Measurements from ENCODE around the gene C1orf232.

C1orf232 gene

DNA sequence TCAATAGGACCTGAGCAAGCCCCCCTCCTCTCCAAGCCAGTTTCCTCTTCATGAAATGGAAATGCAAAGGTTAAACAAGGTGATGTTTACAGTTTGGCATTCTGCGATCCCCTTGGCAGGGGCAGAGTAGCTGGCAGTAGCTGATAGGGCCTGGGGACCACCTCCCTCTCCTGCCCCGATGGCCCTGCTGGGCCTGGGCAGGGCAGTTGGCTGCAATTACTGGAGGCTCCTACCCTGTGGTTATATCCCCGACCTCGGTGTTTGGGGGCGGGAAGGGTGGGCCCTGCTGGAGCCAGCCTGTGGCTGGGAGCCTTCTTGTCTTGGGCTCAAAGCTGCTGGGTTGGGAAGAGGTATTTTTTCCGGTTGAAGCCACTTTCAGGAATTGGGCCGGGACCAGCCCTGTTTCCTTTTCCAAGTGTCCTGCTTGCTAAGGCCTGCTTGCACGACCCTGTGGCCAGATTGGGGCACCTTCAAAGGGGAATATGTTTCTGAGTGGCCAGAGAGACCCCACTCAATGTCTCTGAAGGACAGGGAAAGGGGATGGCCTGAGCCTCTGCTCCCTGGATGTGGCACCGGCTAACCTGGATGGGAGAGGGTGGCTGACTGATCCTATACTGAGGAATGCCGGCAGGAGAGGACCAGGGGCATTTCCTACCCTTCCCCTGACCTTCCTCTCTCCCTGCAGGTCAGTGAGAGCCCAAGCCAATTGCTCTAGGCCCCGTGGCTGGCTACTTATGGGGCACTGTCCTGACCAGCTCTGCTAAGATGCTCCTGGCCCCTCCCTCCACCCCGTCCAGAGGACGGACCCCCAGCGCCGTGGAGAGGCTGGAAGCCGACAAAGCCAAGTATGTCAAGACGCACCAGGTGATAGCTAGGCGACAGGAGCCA is 8.0 kb downstream of the C1orf232 start:
- TF ChIP-seq SUZ12 (IDR thresholded peaks at IDR 0.05; ENCODE audit: extremely low read depth, insufficient read depth, insufficient read length) (peak; percentile 13), ZNF274 (IDR thresholded peaks at IDR 0.05; ENCODE audit: low read depth, low read length) (no peak)
- H3K9ac ChIP-seq (ENCODE audit: insufficient read length, low read depth): peak overlapping the region; percentile 82
- peaks cover 50% of the 10 kb centered on the region for H3K4me1 ChIP-seq (ENCODE audit: insufficient read depth, insufficient read length)
- H3K27me3 ChIP-seq (ENCODE audit: insufficient read depth, insufficient read length): peaks cover 83% of the 10 kb centered on the region
- no peaks in the 10 kb centered on the region for H3K36me3 ChIP-seq (ENCODE audit: insufficient read depth, insufficient read length, low read length)
- H3K4me3 ChIP-seq (ENCODE audit: insufficient read length, low read depth): peak overlapping the region; percentile 41
- H3K9me3 ChIP-seq (ENCODE audit: insufficient read depth, low read length): no peaks in the 10 kb centered on the region
- DNase-seq (ENCODE audit: low read depth, low spot score): no peak

DNA sequence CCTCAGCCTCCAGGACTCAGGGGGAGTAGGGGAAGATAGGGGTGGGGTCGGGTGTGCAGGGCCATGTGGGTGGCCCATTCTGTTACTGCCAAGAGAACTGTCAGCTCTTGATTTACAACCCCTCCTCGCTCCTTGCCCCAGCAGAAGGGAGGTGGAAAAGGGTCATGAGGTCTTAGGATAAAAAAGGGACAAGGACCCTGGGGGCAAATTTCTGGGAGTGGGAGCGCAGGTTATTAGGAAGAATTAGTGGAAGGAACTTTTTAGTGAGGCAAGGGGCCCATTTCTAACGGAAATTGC is 9.1 kb downstream of the C1orf232 start:
- peaks cover 92% of the 10 kb centered on the region for H3K27me3 ChIP-seq (ENCODE audit: insufficient read depth, insufficient read length)
- H3K36me3 ChIP-seq (ENCODE audit: insufficient read depth, insufficient read length, low read length): no peaks in the 10 kb centered on the region
- no peak for TF ChIP-seq ZNF274 (IDR thresholded peaks at IDR 0.05; ENCODE audit: low read depth, low read length)
- TF ChIP-seq SUZ12 (IDR thresholded peaks at IDR 0.05; ENCODE audit: extremely low read depth, insufficient read depth, insufficient read length): no peak
- no peak for TF ChIP-seq YY1 (IDR thresholded peaks at IDR 0.05; ENCODE audit: insufficient read depth, insufficient read length)
- peak overlapping the region; percentile 27 for H3K9ac ChIP-seq (ENCODE audit: insufficient read length, low read depth)
- peaks cover 54% of the 10 kb centered on the region for H3K4me1 ChIP-seq (ENCODE audit: insufficient read depth, insufficient read length)
- DNase-seq (ENCODE audit: low read depth, low spot score): no peak
- H3K4me3 ChIP-seq (ENCODE audit: insufficient read length, low read depth): no peak overlapping the region
- no peaks in the 10 kb centered on the region for H3K9me3 ChIP-seq (ENCODE audit: insufficient read depth, low read length)

DNA sequence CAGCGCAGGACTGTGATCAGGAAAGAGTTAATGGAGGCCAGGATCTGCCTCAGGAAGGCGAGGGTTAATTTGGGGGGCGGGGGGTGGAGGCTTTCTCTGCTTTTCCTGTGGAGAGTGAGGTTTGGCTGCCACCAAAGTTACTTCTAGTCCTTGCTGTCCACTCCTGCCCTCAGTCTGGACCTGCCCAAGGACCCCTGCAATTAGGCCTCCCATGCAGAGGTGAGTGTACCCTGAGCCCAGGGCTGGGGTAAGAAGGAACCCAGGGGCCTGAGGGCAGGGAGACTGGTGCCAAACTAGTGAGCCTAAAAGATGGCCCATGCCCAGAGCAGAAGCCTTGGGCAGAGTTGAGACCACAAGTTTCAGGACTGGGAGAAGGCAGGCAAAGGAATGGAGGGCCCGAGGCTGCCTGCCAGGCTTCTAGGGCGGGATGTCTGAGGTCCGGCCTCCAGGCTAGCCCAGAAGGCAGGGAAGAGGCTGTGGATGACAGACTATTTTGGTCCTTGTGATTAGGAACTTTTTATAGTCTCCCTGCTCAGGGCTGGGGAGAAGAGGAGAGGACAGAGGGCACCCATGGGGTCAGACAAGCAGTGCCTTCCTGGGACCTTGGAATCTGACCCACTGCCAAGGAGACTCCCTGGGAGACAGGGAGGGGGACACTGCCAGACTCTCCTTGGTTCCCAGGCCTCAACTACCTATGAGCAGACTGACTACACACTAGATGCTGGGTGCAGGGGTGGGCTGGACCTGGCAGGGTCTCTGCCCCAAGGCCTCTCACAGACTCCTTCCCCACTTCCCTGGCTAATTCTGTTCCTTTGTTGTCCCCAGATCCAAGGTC is 9.6 kb downstream of the C1orf232 start, which contains the start of gene FAM110D:
TSS of gene FAM110D (plus strand) at position 172 of the 835 bp plus-strand sequence. CDS start 2,213 bp downstream, outside the sequence.
- H3K4me3 ChIP-seq (ENCODE audit: insufficient read length, low read depth): no peak within 1 kb of the TSS
- no peak for DNase-seq (ENCODE audit: low read depth, low spot score)
- peak within 1 kb of the TSS; percentile 27 for H3K9ac ChIP-seq (ENCODE audit: insufficient read length, low read depth)
- peaks cover 98% of the 10 kb centered on the region for H3K27me3 ChIP-seq (ENCODE audit: insufficient read depth, insufficient read length)
- TF ChIP-seq ZNF274 (IDR thresholded peaks at IDR 0.05; ENCODE audit: low read depth, low read length) (no peak), SUZ12 (IDR thresholded peaks at IDR 0.05; ENCODE audit: extremely low read depth, insufficient read depth, insufficient read length) (no peak), YY1 (IDR thresholded peaks at IDR 0.05; ENCODE audit: insufficient read depth, insufficient read length) (no peak)
- no peaks in the 10 kb centered on the region for H3K9me3 ChIP-seq (ENCODE audit: insufficient read depth, low read length)
- peaks cover 54% of the 10 kb centered on the region for H3K4me1 ChIP-seq (ENCODE audit: insufficient read depth, insufficient read length)
- no peaks in the 10 kb centered on the region for H3K36me3 ChIP-seq (ENCODE audit: insufficient read depth, insufficient read length, low read length)

DNA sequence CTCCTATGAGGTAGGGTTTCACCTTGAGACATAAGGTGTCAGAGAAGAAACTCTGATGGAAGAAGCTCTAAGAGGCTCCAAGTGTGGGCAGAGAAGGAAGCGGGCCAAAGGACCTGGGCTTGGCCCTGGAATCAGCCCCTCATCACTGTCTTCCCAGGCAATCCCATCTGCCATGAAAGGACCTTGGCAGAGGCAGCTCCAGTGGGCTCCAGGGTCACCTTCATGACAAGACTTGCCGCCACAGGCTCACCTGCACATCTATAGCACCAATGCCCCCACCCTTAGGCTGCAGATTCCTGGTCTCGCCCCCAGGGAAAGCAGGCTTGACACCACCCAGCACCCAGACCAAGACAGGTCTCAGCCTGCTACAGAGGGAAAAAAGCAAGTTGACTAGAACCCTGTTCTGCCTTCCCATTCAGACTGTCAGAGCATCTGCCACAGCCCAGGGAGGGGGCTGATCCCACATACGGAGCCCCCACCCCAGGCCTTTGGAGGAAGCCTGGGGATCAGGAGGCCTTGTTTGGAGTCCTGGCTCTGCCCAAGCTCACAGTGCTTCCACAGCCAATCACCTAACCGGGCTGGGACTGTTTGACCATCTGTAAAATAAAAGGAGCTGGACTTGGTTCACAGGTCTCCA is 10.4 kb downstream of the C1orf232 start:
- Histone ChIP-seq H3K4me1 (ENCODE audit: insufficient read depth, insufficient read length) (peaks cover 48% of the 10 kb centered on the region), H3K36me3 (ENCODE audit: insufficient read depth, insufficient read length, low read length) (no peaks in the 10 kb centered on the region), H3K27me3 (ENCODE audit: insufficient read depth, insufficient read length) (peaks cover 98% of the 10 kb centered on the region), H3K9ac (ENCODE audit: insufficient read length, low read depth) (peak overlapping the region; percentile 27), H3K4me3 (ENCODE audit: insufficient read length, low read depth) (no peak overlapping the region), H3K9me3 (ENCODE audit: insufficient read depth, low read length) (no peaks in the 10 kb centered on the region)
- TF ChIP-seq SUZ12 (IDR thresholded peaks at IDR 0.05; ENCODE audit: extremely low read depth, insufficient read depth, insufficient read length) (no peak), ZNF274 (IDR thresholded peaks at IDR 0.05; ENCODE audit: low read depth, low read length) (no peak)
- DNase-seq (ENCODE audit: low read depth, low spot score): no peak

DNA sequence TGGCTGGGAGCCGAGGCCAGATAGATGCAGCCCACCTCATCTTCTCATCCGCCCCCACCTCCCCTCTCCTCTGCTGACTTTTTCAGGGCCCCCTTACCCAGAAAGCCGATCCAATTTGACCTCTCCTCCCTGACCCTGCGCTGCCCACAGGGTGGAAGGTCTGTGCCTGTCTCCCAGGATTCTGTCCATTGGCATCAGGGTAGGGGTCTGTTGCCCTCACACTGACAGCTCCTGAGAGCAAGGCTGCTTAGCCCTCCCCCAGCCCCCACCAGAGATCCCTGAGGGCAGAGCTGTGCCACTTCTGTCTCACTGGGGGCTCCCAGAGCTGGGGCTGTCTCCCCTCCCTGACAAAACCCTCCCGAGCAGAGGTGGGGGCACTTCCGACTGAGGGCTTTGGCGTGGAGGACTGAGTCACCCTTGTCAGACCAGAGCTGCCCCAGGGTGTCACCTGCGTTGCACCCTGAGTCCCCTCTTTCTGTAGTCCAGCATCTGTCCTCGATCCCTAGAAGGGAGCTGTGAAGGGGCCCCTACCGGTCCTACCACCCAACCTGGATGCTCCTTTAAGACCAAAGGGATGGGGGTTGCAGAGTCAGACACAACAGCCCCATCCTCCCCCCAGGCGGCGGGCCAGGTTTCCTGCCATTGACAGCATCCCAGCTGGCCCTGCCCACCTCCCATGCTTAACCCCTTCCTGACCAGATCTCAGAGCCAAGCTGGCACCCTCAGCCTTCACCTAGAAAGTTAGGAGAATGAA is 12.3 kb downstream of the C1orf232 start:
- TF ChIP-seq ZNF274 (IDR thresholded peaks at IDR 0.05; ENCODE audit: low read depth, low read length) (no peak), YY1 (IDR thresholded peaks at IDR 0.05; ENCODE audit: insufficient read depth, insufficient read length) (no peak), SUZ12 (IDR thresholded peaks at IDR 0.05; ENCODE audit: extremely low read depth, insufficient read depth, insufficient read length) (peak; percentile 21)

DNA sequence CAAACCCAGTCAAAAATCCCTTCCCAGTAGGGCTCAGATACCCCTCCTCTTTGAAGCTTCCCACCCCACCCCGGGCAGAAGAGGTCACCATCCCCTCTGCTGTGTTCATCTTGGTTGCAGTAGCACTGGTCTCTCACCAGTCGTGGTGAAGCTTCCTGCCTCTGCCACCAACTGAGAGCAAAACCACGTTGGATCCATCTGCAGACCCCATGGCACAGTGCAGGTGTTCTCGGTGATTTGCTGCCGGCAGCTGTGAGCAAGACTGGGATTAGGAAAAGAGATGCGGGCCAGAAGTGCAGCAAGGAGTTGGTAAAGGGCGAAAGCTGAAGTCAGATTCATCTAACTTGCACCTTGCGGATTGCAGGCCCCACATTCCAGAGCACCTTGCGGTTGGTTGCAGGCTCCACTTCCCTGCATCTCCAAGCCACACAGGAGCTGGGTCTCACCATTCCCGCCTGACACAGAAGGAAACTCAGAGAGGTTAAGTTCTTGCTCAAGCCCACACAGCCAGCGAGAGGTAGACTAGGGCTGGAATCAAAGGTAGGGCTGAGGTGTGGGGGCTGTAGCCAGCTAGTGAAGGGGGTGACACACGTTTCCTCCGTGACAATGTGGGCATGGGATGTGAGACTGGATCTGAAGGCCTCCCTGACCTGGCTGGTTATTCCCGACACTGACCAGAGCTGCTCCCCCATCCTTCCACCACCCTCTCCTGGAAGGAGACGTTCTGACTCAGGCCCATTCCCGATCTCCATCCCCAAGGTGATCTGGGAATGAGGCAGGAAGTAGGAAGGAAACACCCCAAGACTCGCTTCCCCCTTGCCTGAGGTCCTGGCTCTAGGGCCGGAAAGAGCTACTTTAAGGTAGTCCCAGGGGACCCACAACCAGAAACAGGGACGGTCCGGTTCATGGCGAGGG is 13.1 kb downstream of the C1orf232 start:
- H3K4me1 ChIP-seq (ENCODE audit: insufficient read depth, insufficient read length): peaks cover 40% of the 10 kb centered on the region
- H3K36me3 ChIP-seq (ENCODE audit: insufficient read depth, insufficient read length, low read length): no peaks in the 10 kb centered on the region
- DNase-seq (ENCODE audit: low read depth, low spot score): no peak
- no peak overlapping the region for H3K4me3 ChIP-seq (ENCODE audit: insufficient read length, low read depth)
- peak overlapping the region; percentile 23 for H3K9ac ChIP-seq (ENCODE audit: insufficient read length, low read depth)
- H3K27me3 ChIP-seq (ENCODE audit: insufficient read depth, insufficient read length): peaks cover 92% of the 10 kb centered on the region
- H3K9me3 ChIP-seq (ENCODE audit: insufficient read depth, low read length): no peaks in the 10 kb centered on the region
- no peak for TF ChIP-seq YY1 (IDR thresholded peaks at IDR 0.05; ENCODE audit: insufficient read depth, insufficient read length)
- TF ChIP-seq ZNF274 (IDR thresholded peaks at IDR 0.05; ENCODE audit: low read depth, low read length): no peak
- TF ChIP-seq SUZ12 (IDR thresholded peaks at IDR 0.05; ENCODE audit: extremely low read depth, insufficient read depth, insufficient read length): peak; percentile 52

More for the DNA sequence above, 12.3 kb downstream of the C1orf232 start:
- peak overlapping the region; percentile 12 for H3K4me3 ChIP-seq (ENCODE audit: insufficient read length, low read depth)
- no peaks in the 10 kb centered on the region for H3K36me3 ChIP-seq (ENCODE audit: insufficient read depth, insufficient read length, low read length)
- peaks cover 98% of the 10 kb centered on the region for H3K27me3 ChIP-seq (ENCODE audit: insufficient read depth, insufficient read length)
- H3K4me1 ChIP-seq (ENCODE audit: insufficient read depth, insufficient read length): peaks cover 47% of the 10 kb centered on the region
- H3K9ac ChIP-seq (ENCODE audit: insufficient read length, low read depth): peak overlapping the region; percentile 23
- no peaks in the 10 kb centered on the region for H3K9me3 ChIP-seq (ENCODE audit: insufficient read depth, low read length)
- DNase-seq (ENCODE audit: low read depth, low spot score): no peak
